Kidney (tissue), 14 donors: ENCODE results near the gene RAD51B. TPM values are rescaled to one million over a fixed set of nuclear protein-coding genes. Genes with fewer than 3 reads are reported as not detected.

Experiments used
- DNase-seq, 5 donors: peaks; one replicate each; pipeline ENCODE4 v3.0.0-alpha.2; 2013 to 2020
- FAIRE-seq: peaks from 2 replicates; lab custom pipeline; 2012; peaks lifted over from hg19 to GRCh38; lab: Jason Lieb, UNC
- H3K27ac ChIP-seq, 2 donors: one replicate each; pipeline ENCODE4 v1.7.0; 2013; ENCODE audit warnings: low read depth in 2 of 2, low read length in 2 of 2, inconsistent platforms in 1 of 2
- H3K27me3 ChIP-seq: one replicate; pipeline ENCODE4 v1.7.1; 2013; ENCODE audit warnings: low read length, inconsistent platforms; ENCODE audit not compliant: control insufficient read depth, insufficient read depth
- H3K36me3 ChIP-seq, 3 donors: one replicate each; pipeline versions ENCODE4 v1.7.0 to v1.7.1; 2013; ENCODE audit warnings: low read length in 3 of 3, control low read depth in 1 of 3, inconsistent platforms in 1 of 3; ENCODE audit not compliant: insufficient read depth in 3 of 3, control insufficient read depth in 2 of 3
- H3K4me1 ChIP-seq, 3 donors: one replicate each; pipeline versions ENCODE4 v1.7.0 to v1.7.1; 2013; ENCODE audit warnings: low read length in 3 of 3, inconsistent platforms in 1 of 3, low read depth in 1 of 3; ENCODE audit not compliant: control insufficient read depth in 2 of 3, insufficient read depth in 2 of 3
- H3K4me3 ChIP-seq, 3 donors: one replicate each; pipeline versions ENCODE4 v1.7.0 to v1.8.1; 2013; ENCODE audit warnings: low read length in 3 of 3, control low read depth in 1 of 3, inconsistent platforms in 1 of 3
- H3K9ac ChIP-seq, 3 donors: one replicate each; pipeline versions ENCODE4 v1.7.0 to v1.7.1; 2013; ENCODE audit warnings: low read length in 3 of 3, control low read depth in 1 of 3, inconsistent platforms in 1 of 3
- H3K9me3 ChIP-seq, 3 donors: one replicate each; pipeline versions ENCODE4 v1.7.0 to v1.7.1; 2013; ENCODE audit warnings: low read length in 3 of 3, control low read depth in 1 of 3, inconsistent platforms in 1 of 3; ENCODE audit not compliant: control insufficient read depth in 2 of 3, insufficient read depth in 1 of 3
- intact Hi-C: fragments of 100-400 bp; cut with DNase I; formaldehyde crosslinking; loops from one replicate; pipeline ENCODE4 v1.11.1; 2022
- polyA plus RNA-seq: library from polyadenylated mRNA; stranded (reverse); fragments of 350-450 nt; fragmentation: Illumina TruSeq; extraction: RNeasy Lipid Tissue Mini Kit (QIAGEN cat#74804); gene quantifications from one replicate; pipeline ENCODE4 v1.2.3, GENCODE V29; 2014; ENCODE audit warnings: low read depth, low replicate concordance; ENCODE audit not compliant: insufficient read depth
- total RNA-seq: library from RNA; stranded (reverse); fragmentation: NEBNext Ultra II Directional; extraction: Animal tissue kit (Norgen Biotek cat#: 25700); gene quantifications from one replicate; pipeline ENCODE4 v1.2.1, GENCODE V29; 2021
- TF ChIP-seq, protein P1 (sequence below): IDR thresholded peaks from 3 replicates; pipeline ENCODE4 v1.5.1; 2012; ENCODE audit warnings: mild to moderate bottlenecking, moderate library complexity, borderline replicate concordance; ENCODE audit not compliant: insufficient read depth; ENCODE audit errors: extremely low read depth
- donor health status: control.
- donor health status: control.
- donor health status: control.
- donor health status: control.
- donor health status: control.
- donor health status: DM: yes; HTN: yes; CAD: no.
- donor health status: Normal renal cell carcinoma (clear cell type).

Gene RAD51B
- total and polyA plus RNA-seq, 2 donors from 2014 or later, result 6.9 to 18.0 TPM

DNA sequence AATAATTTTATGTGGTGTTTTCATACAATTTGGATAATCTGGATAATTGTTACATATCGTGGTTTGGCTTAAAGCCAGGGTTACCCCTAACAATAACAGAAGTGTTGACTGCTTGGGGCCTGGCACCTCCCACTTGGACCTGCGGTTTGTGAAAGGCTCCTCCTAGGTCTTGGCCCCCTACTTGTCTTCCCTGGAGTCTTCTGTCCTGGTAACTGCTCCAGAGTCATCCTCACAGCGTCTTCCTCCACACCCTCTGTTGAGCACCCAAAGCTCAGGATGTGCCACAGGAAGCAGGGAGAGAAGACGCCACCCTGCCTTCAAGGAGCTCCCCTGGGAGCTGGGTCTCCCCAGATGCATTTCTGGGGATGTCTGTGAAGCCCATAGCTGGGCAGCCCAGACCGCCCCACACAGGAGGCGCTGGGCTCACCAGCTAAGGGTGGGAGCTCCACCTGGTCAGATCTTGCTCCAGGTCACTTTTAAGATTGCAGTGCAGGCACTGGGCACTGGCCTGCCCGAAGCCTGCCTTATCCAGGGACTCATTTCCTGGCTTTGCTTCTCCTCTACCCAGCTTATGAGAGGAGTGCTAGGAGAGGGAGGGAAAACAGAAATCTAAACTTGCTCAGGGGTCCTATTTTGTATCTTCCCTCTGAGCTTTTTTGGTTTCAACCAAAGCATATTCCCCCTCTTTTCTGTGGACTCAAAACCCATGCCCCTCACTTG, 875.1 kb downstream of the RAD51B start:
- no peaks in the 10 kb centered on the region for H3K36me3 ChIP-seq

DNA sequence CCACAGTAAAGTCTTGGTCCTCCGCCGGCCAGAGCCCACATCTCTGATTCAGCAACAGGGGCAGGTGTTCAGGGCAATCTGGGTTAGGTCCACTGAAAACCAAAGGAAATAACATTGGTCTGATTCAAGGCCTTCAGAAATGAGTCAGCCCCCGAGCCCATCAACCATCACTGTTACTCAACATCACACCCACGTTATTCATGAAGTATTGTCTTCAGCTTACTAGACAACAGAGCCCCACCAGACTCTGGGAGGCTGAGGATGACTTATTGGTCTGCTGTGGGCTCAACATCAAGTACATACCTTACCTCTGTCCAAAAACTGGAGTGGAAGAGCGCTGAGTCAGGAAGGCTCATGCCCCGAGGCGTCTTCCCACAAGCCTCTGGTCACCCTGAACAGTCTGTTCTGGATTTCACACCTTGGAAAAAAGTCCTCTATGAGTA, 875.8 kb downstream of the RAD51B start:
- intact Hi-C loops, result no loop called here
- DNase-seq, result peak in 1 of 5 donors; percentile 13
- no peak for FAIRE-seq
- H3K27me3 ChIP-seq, result no peaks in the 10 kb centered on the region
- no peaks in the 10 kb centered on the region for H3K4me1 ChIP-seq
- H3K27ac ChIP-seq, result no peak overlapping the region
- H3K4me3 ChIP-seq, result no peak overlapping the region
- H3K9ac ChIP-seq, result no peak overlapping the region
- TF ChIP-seq, protein P1, sequence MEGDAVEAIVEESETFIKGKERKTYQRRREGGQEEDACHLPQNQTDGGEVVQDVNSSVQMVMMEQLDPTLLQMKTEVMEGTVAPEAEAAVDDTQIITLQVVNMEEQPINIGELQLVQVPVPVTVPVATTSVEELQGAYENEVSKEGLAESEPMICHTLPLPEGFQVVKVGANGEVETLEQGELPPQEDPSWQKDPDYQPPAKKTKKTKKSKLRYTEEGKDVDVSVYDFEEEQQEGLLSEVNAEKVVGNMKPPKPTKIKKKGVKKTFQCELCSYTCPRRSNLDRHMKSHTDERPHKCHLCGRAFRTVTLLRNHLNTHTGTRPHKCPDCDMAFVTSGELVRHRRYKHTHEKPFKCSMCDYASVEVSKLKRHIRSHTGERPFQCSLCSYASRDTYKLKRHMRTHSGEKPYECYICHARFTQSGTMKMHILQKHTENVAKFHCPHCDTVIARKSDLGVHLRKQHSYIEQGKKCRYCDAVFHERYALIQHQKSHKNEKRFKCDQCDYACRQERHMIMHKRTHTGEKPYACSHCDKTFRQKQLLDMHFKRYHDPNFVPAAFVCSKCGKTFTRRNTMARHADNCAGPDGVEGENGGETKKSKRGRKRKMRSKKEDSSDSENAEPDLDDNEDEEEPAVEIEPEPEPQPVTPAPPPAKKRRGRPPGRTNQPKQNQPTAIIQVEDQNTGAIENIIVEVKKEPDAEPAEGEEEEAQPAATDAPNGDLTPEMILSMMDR, result no peak
- H3K9me3 ChIP-seq, result no peaks in the 10 kb centered on the region
- no peaks in the 10 kb centered on the region for H3K36me3 ChIP-seq

More for the DNA sequence above, 875.1 kb downstream of the RAD51B start:
- FAIRE-seq (no peak), DNase-seq (no peak)
- H3K27me3 ChIP-seq, result no peaks in the 10 kb centered on the region
- intact Hi-C loops, result no loop called here
- peaks cover 3 to 4% (median 4%) of the 10 kb centered on the region in 3 donors for H3K4me1 ChIP-seq
- H3K27ac ChIP-seq, result no peak overlapping the region
- H3K4me3 ChIP-seq, result no peak overlapping the region
- no peak overlapping the region for H3K9ac ChIP-seq
- TF ChIP-seq, protein P1, result no peak
- H3K9me3 ChIP-seq, result no peaks in the 10 kb centered on the region

DNA sequence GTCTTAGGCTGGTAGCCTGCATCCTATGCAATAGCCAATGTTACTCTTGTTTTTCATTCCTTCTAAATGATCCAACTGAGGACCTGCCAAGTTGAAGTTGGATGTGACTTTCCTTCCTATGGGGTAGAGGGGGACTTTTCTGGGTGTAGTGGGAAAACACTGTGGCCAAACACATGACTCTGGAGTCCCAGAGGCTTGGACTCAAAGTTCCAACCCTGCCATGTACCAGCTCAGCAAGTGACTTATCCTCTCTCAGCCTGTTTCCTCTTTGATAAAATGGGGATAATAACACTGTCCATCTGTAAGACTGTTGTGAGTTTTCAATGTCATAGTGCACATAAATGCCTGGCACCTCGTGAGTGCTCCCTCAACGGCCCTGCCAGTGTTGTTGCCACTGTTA, 876.3 kb downstream of the RAD51B start:
- H3K27ac ChIP-seq, result no peak overlapping the region
- TF ChIP-seq, protein P1, result no peak

More for the DNA sequence above, 876.3 kb downstream of the RAD51B start:
- H3K27me3 ChIP-seq, result no peaks in the 10 kb centered on the region
- no peaks in the 10 kb centered on the region for H3K9me3 ChIP-seq
- intact Hi-C loops, result no loop called here
- H3K4me3 ChIP-seq, result no peak overlapping the region
- DNase-seq (no peak), FAIRE-seq (no peak)
- H3K9ac ChIP-seq, result no peak overlapping the region
- H3K36me3 ChIP-seq, result no peaks in the 10 kb centered on the region
- H3K4me1 ChIP-seq, result no peaks in the 10 kb centered on the region
